Fibroblast of pulmonary artery (primary cell): Measurements from ENCODE around the gene TM7SF2.
"Not testable (repeated sequence)": the region's sequence is repeated elsewhere in the genome, so short reads cannot be mapped to it uniquely, and the experiment has no call there.

Experiments used
- DNase-seq: peaks from one replicate; pipeline ENCODE4 v3.0.0-alpha.2; 2010; ENCODE audit warnings: low read depth
- H3K4me3 ChIP-seq: replicated peaks from 2 replicates; pipeline ENCODE4 v1.5.1; 2011; ENCODE audit warnings: low read depth, mild to moderate bottlenecking, control low read depth, low read length, moderate library complexity
- CTCF ChIP-seq: IDR thresholded peaks from 2 replicates; pipeline ENCODE4 v1.5.1; 2011; ENCODE audit warnings: mild to moderate bottlenecking, control low read depth, low read length, inconsistent platforms; ENCODE audit errors: missing control alignments

The TM7SF2 gene

GRCh38 chr11:65147352-65148075, 35.8 kb downstream of the TM7SF2 start:
- DNase-seq = no peak
- no peak overlapping the region for H3K4me3 ChIP-seq
- no peak for TF ChIP-seq CTCF

- no peak for TF ChIP-seq CTCF
- H3K4me3 ChIP-seq = no peak overlapping the region
- DNase-seq = no peak
Observed at GRCh38 chr11:65148657-65149056, 37.0 kb downstream of the TM7SF2 start.

GRCh38 chr11:65150131-65150508, 38.4 kb downstream of the TM7SF2 start:
- DNase-seq, H3K4me3 ChIP-seq: not testable (repeated sequence)

- TF ChIP-seq CTCF = no peak
- no peak overlapping the region for H3K4me3 ChIP-seq
- DNase-seq = peak; percentile 71
Observed at GRCh38 chr11:65150509-65151299, 39.0 kb downstream of the TM7SF2 start.

GRCh38 chr11:65151331-65151899, 39.7 kb downstream of the TM7SF2 start:
- H3K4me3 ChIP-seq = no peak overlapping the region
- TF ChIP-seq CTCF = no peak

GRCh38 chr11:65152122-65152521, 40.5 kb downstream of the TM7SF2 start:
- no peak for DNase-seq
- TF ChIP-seq CTCF = no peak
- H3K4me3 ChIP-seq = no peak overlapping the region

More at GRCh38 chr11:65151331-65151899, 39.7 kb downstream of the TM7SF2 start:
- no peak for DNase-seq

- H3K4me3 ChIP-seq = no peak overlapping the region
- DNase-seq = no peak
- TF ChIP-seq CTCF = no peak
Observed at GRCh38 chr11:65156256-65156655, 44.6 kb downstream of the TM7SF2 start.
